Measurements from ENCODE around the gene RAX.

Gene RAX

DNA sequence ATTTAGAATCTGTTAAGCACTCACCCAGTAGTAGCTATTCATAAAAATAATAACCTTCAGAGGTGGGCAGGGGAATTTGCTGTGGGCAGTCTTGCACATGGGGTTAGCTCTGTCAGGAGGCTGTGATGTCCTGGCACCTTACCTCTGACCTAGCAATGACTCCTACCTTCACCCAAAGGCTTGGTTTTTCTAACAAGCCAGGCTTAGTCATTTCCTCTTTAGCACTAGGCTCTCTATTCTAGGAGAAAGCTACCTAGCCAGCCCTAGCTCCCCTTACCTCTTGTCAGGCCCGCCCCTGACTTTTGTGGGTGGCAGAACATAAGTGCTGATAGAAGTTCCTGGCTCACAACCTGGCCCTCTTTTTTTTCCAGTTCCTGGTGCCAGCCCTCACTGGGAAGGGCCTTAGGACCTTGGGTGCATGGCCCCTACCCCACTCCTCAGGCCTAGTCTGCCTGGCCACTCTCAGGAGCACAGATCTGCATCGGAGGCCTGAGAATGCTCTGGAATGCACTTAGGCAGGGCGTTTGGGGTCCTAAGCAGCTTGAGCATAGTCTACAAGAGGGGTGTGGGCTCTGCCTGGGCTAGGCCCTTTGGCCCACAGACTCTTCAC, 27.5 kb upstream of the RAX start:
- TF ChIP-seq CTCF (IDR thresholded peaks at IDR 0.05; ENCODE audit: borderline replicate concordance, extremely low read depth, low read length, poor library complexity, severe bottlenecking), result no peak
- TF ChIP-seq EZH2 (IDR thresholded peaks at IDR 0.05; ENCODE audit: borderline replicate concordance, low read depth, low read length, severe bottlenecking), result no peak
- no peak overlapping the region for H2AFZ ChIP-seq (ENCODE audit: low read depth, low read length)
- no peak for DNase-seq

GRCh38 chr18:59298871-59299270, 25.6 kb upstream of the RAX start:
- Histone ChIP-seq H3K9me3 (ENCODE audit: insufficient read depth, low read length, severe bottlenecking) (no peaks in the 10 kb centered on the region), H3K79me2 (ENCODE audit: insufficient read depth, low read length) (no peaks in the 10 kb centered on the region)
- TF ChIP-seq EZH2 (IDR thresholded peaks at IDR 0.05; ENCODE audit: borderline replicate concordance, low read depth, low read length, severe bottlenecking) (no peak), CTCF (IDR thresholded peaks at IDR 0.05; ENCODE audit: borderline replicate concordance, extremely low read depth, low read length, poor library complexity, severe bottlenecking) (no peak)

More for the DNA sequence above, 27.5 kb upstream of the RAX start:
- Histone ChIP-seq H3K27ac (ENCODE audit: low read length) (no peak overlapping the region), H3K27me3 (ENCODE audit: insufficient read depth, low read length, poor library complexity) (peaks cover 10% of the 10 kb centered on the region), H4K20me1 (ENCODE audit: insufficient read depth, low read length) (no peaks in the 10 kb centered on the region), H3K4me1 (ENCODE audit: insufficient read depth, low read length) (no peaks in the 10 kb centered on the region), H3K4me3 (ENCODE audit: low read depth in 1 of 2, low read length in 2 of 2) (no peak overlapping the region), H3K9ac (ENCODE audit: low read depth, low read length) (no peak overlapping the region), H3K36me3 (ENCODE audit: insufficient read depth, low read length) (no peaks in the 10 kb centered on the region), H3K4me2 (ENCODE audit: insufficient read depth, low read length) (no peak overlapping the region), H3K79me2 (ENCODE audit: insufficient read depth, low read length) (no peaks in the 10 kb centered on the region), H3K9me3 (ENCODE audit: insufficient read depth, low read length, severe bottlenecking) (no peaks in the 10 kb centered on the region)
- ATAC-seq (ENCODE audit: insufficient read depth, low read depth), result no peak

GRCh38 chr18:59293317-59293716, 20.1 kb upstream of the RAX start:
- peaks cover 7% of the 10 kb centered on the region for H3K27me3 ChIP-seq (ENCODE audit: insufficient read depth, low read length, poor library complexity)
- no peak overlapping the region for H3K27ac ChIP-seq (ENCODE audit: low read length)
- H4K20me1 ChIP-seq (ENCODE audit: insufficient read depth, low read length), result no peaks in the 10 kb centered on the region
- no peak overlapping the region for H3K4me2 ChIP-seq (ENCODE audit: insufficient read depth, low read length)
- ATAC-seq (ENCODE audit: insufficient read depth, low read depth), result no peak
- no peak overlapping the region for H2AFZ ChIP-seq (ENCODE audit: low read depth, low read length)
- H3K4me1 ChIP-seq (ENCODE audit: insufficient read depth, low read length), result no peaks in the 10 kb centered on the region
- DNase-seq, result no peak
- H3K9ac ChIP-seq (ENCODE audit: low read depth, low read length), result no peak overlapping the region
- no peak overlapping the region for H3K4me3 ChIP-seq (ENCODE audit: low read depth in 1 of 2, low read length in 2 of 2)
- H3K9me3 ChIP-seq (ENCODE audit: insufficient read depth, low read length, severe bottlenecking), result no peaks in the 10 kb centered on the region
- no peaks in the 10 kb centered on the region for H3K36me3 ChIP-seq (ENCODE audit: insufficient read depth, low read length)
- TF ChIP-seq CTCF (IDR thresholded peaks at IDR 0.05; ENCODE audit: borderline replicate concordance, extremely low read depth, low read length, poor library complexity, severe bottlenecking) (no peak), EZH2 (IDR thresholded peaks at IDR 0.05; ENCODE audit: borderline replicate concordance, low read depth, low read length, severe bottlenecking) (no peak)
- no peaks in the 10 kb centered on the region for H3K79me2 ChIP-seq (ENCODE audit: insufficient read depth, low read length)

More at GRCh38 chr18:59298871-59299270, 25.6 kb upstream of the RAX start:
- Histone ChIP-seq H4K20me1 (ENCODE audit: insufficient read depth, low read length) (no peaks in the 10 kb centered on the region), H3K36me3 (ENCODE audit: insufficient read depth, low read length) (no peaks in the 10 kb centered on the region), H3K4me3 (ENCODE audit: low read depth in 1 of 2, low read length in 2 of 2) (no peak overlapping the region), H3K27ac (ENCODE audit: low read length) (no peak overlapping the region), H3K27me3 (ENCODE audit: insufficient read depth, low read length, poor library complexity) (peaks cover 5% of the 10 kb centered on the region), H2AFZ (ENCODE audit: low read depth, low read length) (no peak overlapping the region), H3K4me1 (ENCODE audit: insufficient read depth, low read length) (no peaks in the 10 kb centered on the region), H3K4me2 (ENCODE audit: insufficient read depth, low read length) (no peak overlapping the region), H3K9ac (ENCODE audit: low read depth, low read length) (no peak overlapping the region)
- no peak for ATAC-seq (ENCODE audit: insufficient read depth, low read depth)
- no peak for DNase-seq

All from DND-41 (cell line).